ENCODE measurements around the gene FOXP1. TPM values are rescaled to one million over a fixed set of nuclear protein-coding genes. Genes with fewer than 3 reads are reported as not detected.
A peak's percentile ranks its signal among the peaks of the same experiment; 100 is the strongest.

FOXP1 gene
- total and polyA plus RNA-seq, 7 experiments from 2014 or later: 104 to 537 (median 444) TPM

- no peaks in the 10 kb centered on the region for H3K36me3 ChIP-seq (ENCODE audit: control insufficient read depth in 2 of 3, insufficient read depth in 3 of 3, low read length in 3 of 3)
- DNase-seq: no peak
- H3K4me1 Mint-ChIP-seq: peaks cover 0 to 27% (median 12%) of the 10 kb centered on the region in 7 donors
- H3K27me3 ChIP-seq (ENCODE audit: control insufficient read depth in 2 of 2, insufficient read depth in 2 of 2, low read length in 2 of 2): no peaks in the 10 kb centered on the region
- H3K27ac ChIP-seq (ENCODE audit: low read depth, low read length): no peak overlapping the region
- H3K36me3 Mint-ChIP-seq: peaks cover 0 to 7% (median 3%) of the 10 kb centered on the region in 5 donors
- ATAC-seq: no peak
- ChIA-PET POLR2A (interaction anchor here (0.7 kb wide), 1 partner anchor 48 kb away, joined by 3 read pairs; no protein-coding TSS in a partner anchor), CTCF (interaction anchor here (1.0 to 1.2 kb wide), 2 partner anchors 239 to 995 kb away, joined by 3 to 4 read pairs; no protein-coding TSS in a partner anchor)
- H3K9me3 Mint-ChIP-seq: no peaks in the 10 kb centered on the region
- H3K27ac Mint-ChIP-seq: no peak overlapping the region
- peaks cover 0 to 14% (median 0%) of the 10 kb centered on the region in 5 donors for H3K27me3 Mint-ChIP-seq
- no peaks in the 10 kb centered on the region for H3K4me1 ChIP-seq (ENCODE audit: control insufficient read depth in 2 of 2, insufficient read depth in 2 of 2, low read length in 2 of 2)
- no peak overlapping the region for H3K4me3 ChIP-seq (ENCODE audit: low read length)
- H3K4me3 Mint-ChIP-seq: no peak overlapping the region
- intact Hi-C loops (cut with micrococcal nuclease): no loop called here
- no peaks in the 10 kb centered on the region for H3K9me3 ChIP-seq (ENCODE audit: control insufficient read depth in 2 of 3, low read length in 3 of 3)
Measured at GRCh38 chr3:71545330-71545729, 38.2 kb downstream of the FOXP1 start.

DNA sequence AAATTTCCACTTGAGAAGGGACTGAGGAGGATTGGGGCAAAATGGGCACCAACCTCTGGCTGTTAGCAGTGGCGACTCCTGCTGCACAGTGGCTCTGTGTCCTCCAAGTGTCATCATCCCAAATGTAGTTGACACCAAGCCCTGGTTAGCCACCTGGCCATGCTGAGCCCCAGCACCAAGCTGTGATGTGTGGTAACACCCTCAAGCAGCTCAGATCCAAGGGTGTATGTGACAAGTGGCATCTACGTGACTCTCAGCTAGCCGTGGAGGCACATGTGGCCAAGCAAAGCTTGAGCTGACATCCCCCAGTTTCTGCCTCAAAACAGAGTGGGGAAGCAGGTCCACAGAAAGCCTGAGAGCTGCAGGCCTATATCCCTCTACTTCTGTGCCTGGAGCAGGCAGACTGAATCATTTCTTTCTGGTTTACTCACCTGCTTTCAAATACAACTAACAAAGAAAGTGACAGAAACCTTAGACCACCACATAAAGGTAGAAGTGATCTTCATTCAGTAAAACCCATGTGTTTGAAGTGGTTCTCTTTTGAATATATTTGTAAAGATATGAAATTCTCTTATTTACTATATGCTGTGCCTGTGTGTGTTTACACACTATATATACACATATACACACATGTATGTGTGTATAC is 40.0 kb downstream of the FOXP1 start:
- H3K4me3 ChIP-seq (ENCODE audit: low read length): no peak overlapping the region
- Mint-ChIP-seq H3K4me3 (no peak overlapping the region), H3K9me3 (no peaks in the 10 kb centered on the region), H3K27me3 (peaks cover 0 to 18% (median 0%) of the 10 kb centered on the region in 5 donors), H3K27ac (peak overlapping the region in 1 of 9 donors; percentile 20), H3K4me1 (peaks cover 0 to 27% (median 11%) of the 10 kb centered on the region in 7 donors), H3K36me3 (peaks cover 0 to 12% (median under 1%) of the 10 kb centered on the region in 5 donors)
- no peaks in the 10 kb centered on the region for H3K4me1 ChIP-seq (ENCODE audit: control insufficient read depth in 2 of 2, insufficient read depth in 2 of 2, low read length in 2 of 2)
- no peaks in the 10 kb centered on the region for H3K9me3 ChIP-seq (ENCODE audit: control insufficient read depth in 2 of 3, low read length in 3 of 3)
- intact Hi-C loops (cut with micrococcal nuclease): no loop called here
- no peaks in the 10 kb centered on the region for H3K36me3 ChIP-seq (ENCODE audit: control insufficient read depth in 2 of 3, insufficient read depth in 3 of 3, low read length in 3 of 3)
- no peaks in the 10 kb centered on the region for H3K27me3 ChIP-seq (ENCODE audit: control insufficient read depth in 2 of 2, insufficient read depth in 2 of 2, low read length in 2 of 2)
- DNase-seq: peak in 1 of 9 donors; percentile 2
- CTCF ChIA-PET: no interaction called here
- POLR2A ChIA-PET: no interaction called here
- no peak overlapping the region for H3K27ac ChIP-seq (ENCODE audit: low read depth, low read length)
- ATAC-seq: peak; percentile 8

- H3K27ac ChIP-seq (ENCODE audit: low read depth, low read length): no peak overlapping the region
- POLR2A ChIA-PET: interaction anchor here (0.5 kb wide), 1 partner anchor 42 kb away, joined by 3 read pairs; no protein-coding TSS in a partner anchor
Measured at GRCh38 chr3:71542521-71543370, 40.8 kb downstream of the FOXP1 start.

DNA sequence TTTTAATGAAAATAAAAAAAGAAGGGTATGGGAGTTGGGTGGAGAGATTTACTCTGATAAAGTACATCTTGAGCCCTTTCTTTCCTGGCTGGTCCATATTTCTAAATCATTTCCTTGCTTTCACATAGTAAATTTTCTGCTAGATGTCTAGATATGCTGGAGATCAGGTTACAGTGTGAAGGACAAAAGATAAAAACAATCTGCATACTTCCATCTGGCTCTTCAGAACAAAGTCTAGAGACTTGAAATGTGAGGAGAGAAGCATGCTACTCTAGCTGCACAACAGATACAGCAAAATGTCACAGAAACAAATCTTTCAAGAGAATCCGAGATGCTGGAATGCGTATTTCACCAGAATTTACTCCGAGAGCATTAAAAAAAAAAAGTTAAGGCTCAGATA is 42.2 kb downstream of the FOXP1 start:
- Mint-ChIP-seq H3K4me1 (peaks cover 2 to 23% (median 11%) of the 10 kb centered on the region in 7 donors), H3K9me3 (no peaks in the 10 kb centered on the region), H3K4me3 (no peak overlapping the region), H3K27ac (no peak overlapping the region), H3K27me3 (peaks cover 0 to 18% (median 0%) of the 10 kb centered on the region in 5 donors), H3K36me3 (peaks cover 0 to 8% (median 0%) of the 10 kb centered on the region in 5 donors)
- no peaks in the 10 kb centered on the region for H3K9me3 ChIP-seq (ENCODE audit: control insufficient read depth in 2 of 3, low read length in 3 of 3)
- H3K4me1 ChIP-seq (ENCODE audit: control insufficient read depth in 2 of 2, insufficient read depth in 2 of 2, low read length in 2 of 2): no peaks in the 10 kb centered on the region
- intact Hi-C loops (cut with micrococcal nuclease): no loop called here
- no peak overlapping the region for H3K4me3 ChIP-seq (ENCODE audit: low read length)
- ChIA-PET CTCF (no interaction called here), POLR2A (no interaction called here)
- no peaks in the 10 kb centered on the region for H3K36me3 ChIP-seq (ENCODE audit: control insufficient read depth in 2 of 3, insufficient read depth in 3 of 3, low read length in 3 of 3)
- no peaks in the 10 kb centered on the region for H3K27me3 ChIP-seq (ENCODE audit: control insufficient read depth in 2 of 2, insufficient read depth in 2 of 2, low read length in 2 of 2)
- DNase-seq: no peak
- ATAC-seq: no peak
- H3K27ac ChIP-seq (ENCODE audit: low read depth, low read length): no peak overlapping the region

More at GRCh38 chr3:71542521-71543370, 40.8 kb downstream of the FOXP1 start:
- H3K4me3 ChIP-seq (ENCODE audit: low read length): no peak overlapping the region
- H3K9me3 Mint-ChIP-seq: no peaks in the 10 kb centered on the region
- DNase-seq (peak in 2 of 9 donors; percentile 7 to 16), ATAC-seq (peak; percentile 87)
- CTCF ChIA-PET: no interaction called here
- no peaks in the 10 kb centered on the region for H3K36me3 ChIP-seq (ENCODE audit: control insufficient read depth in 2 of 3, insufficient read depth in 3 of 3, low read length in 3 of 3)
- H3K27me3 ChIP-seq (ENCODE audit: control insufficient read depth in 2 of 2, insufficient read depth in 2 of 2, low read length in 2 of 2): no peaks in the 10 kb centered on the region
- H3K27me3 Mint-ChIP-seq: peaks cover 0 to 18% (median 0%) of the 10 kb centered on the region in 5 donors
- H3K36me3 Mint-ChIP-seq: peaks cover 0 to 11% (median 0%) of the 10 kb centered on the region in 5 donors
- H3K4me1 Mint-ChIP-seq: peaks cover 0 to 27% (median 11%) of the 10 kb centered on the region in 7 donors
- H3K27ac Mint-ChIP-seq: peak overlapping the region in 3 of 9 donors; percentile 8 to 56 (median 28)
- no peaks in the 10 kb centered on the region for H3K4me1 ChIP-seq (ENCODE audit: control insufficient read depth in 2 of 2, insufficient read depth in 2 of 2, low read length in 2 of 2)
- intact Hi-C loops (cut with micrococcal nuclease): no loop called here
- peak overlapping the region in 6 of 10 donors; percentile 2 to 67 (median 46) for H3K4me3 Mint-ChIP-seq
- no peaks in the 10 kb centered on the region for H3K9me3 ChIP-seq (ENCODE audit: control insufficient read depth in 2 of 3, low read length in 3 of 3)

DNA sequence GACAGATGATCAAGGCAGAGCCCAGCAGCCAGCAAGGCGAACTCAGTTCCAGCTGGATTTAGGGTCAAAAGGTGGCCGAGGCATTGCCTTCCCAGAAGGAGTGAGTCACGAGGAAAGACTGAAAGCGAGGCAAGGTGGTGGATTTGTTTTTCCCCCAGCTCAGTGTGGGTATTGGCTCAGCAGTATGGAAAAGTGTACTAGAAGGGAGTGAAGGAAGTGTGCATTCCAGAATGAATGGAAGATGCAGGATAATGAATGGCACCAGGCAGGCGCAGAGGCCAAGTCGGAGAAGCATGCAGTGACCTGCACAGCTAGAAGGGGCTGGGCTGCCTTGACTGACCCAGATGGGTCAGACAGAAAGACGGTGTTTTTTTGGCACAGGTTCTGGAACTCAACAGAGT is 46.3 kb downstream of the FOXP1 start:
- H3K36me3 ChIP-seq (ENCODE audit: control insufficient read depth in 2 of 3, insufficient read depth in 3 of 3, low read length in 3 of 3): no peaks in the 10 kb centered on the region
- no peaks in the 10 kb centered on the region for H3K9me3 ChIP-seq (ENCODE audit: control insufficient read depth in 2 of 3, low read length in 3 of 3)
- DNase-seq: no peak
- CTCF ChIA-PET: no interaction called here
- peaks cover 0 to 15% (median 0%) of the 10 kb centered on the region in 5 donors for H3K27me3 Mint-ChIP-seq
- H3K9me3 Mint-ChIP-seq: peaks cover 0 to 2% (median 0%) of the 10 kb centered on the region in 11 donors
- intact Hi-C loops (cut with micrococcal nuclease): no loop called here
- H3K27me3 ChIP-seq (ENCODE audit: control insufficient read depth in 2 of 2, insufficient read depth in 2 of 2, low read length in 2 of 2): no peaks in the 10 kb centered on the region
- POLR2A ChIA-PET: interaction anchor here (0.6 kb wide), 1 partner anchor 186 kb away, joined by 4 read pairs; no protein-coding TSS in a partner anchor
- H3K27ac Mint-ChIP-seq: no peak overlapping the region
- H3K27ac ChIP-seq (ENCODE audit: low read depth, low read length): no peak overlapping the region
- ATAC-seq: no peak
- H3K4me3 Mint-ChIP-seq: no peak overlapping the region
- H3K4me3 ChIP-seq (ENCODE audit: low read length): no peak overlapping the region
- peaks cover under 1 to 12% (median 9%) of the 10 kb centered on the region in 7 donors for H3K4me1 Mint-ChIP-seq
- peaks cover 0 to 19% (median 4%) of the 10 kb centered on the region in 5 donors for H3K36me3 Mint-ChIP-seq
- no peaks in the 10 kb centered on the region for H3K4me1 ChIP-seq (ENCODE audit: control insufficient read depth in 2 of 2, insufficient read depth in 2 of 2, low read length in 2 of 2)

GRCh38 chr3:71536376-71536965 is 47.1 kb downstream of the FOXP1 start:
- ATAC-seq (no peak), DNase-seq (no peak)
- no peak overlapping the region for H3K4me3 ChIP-seq (ENCODE audit: low read length)
- intact Hi-C loops (cut with micrococcal nuclease): no loop called here
- peaks cover 0 to 10% (median 6%) of the 10 kb centered on the region in 7 donors for H3K4me1 Mint-ChIP-seq
- no peak overlapping the region for H3K27ac ChIP-seq (ENCODE audit: low read depth, low read length)
- no peaks in the 10 kb centered on the region for H3K27me3 ChIP-seq (ENCODE audit: control insufficient read depth in 2 of 2, insufficient read depth in 2 of 2, low read length in 2 of 2)
- no peaks in the 10 kb centered on the region for H3K4me1 ChIP-seq (ENCODE audit: control insufficient read depth in 2 of 2, insufficient read depth in 2 of 2, low read length in 2 of 2)
- no peak overlapping the region for H3K4me3 Mint-ChIP-seq
- ChIA-PET CTCF (interaction anchor here (0.7 kb wide), 1 partner anchor 10 kb away, joined by 4 read pairs; no protein-coding TSS in a partner anchor), POLR2A (interaction anchor here (0.6 kb wide), 1 partner anchor 184 kb away, joined by 3 read pairs; no protein-coding TSS in a partner anchor)
- H3K9me3 ChIP-seq (ENCODE audit: control insufficient read depth in 2 of 3, low read length in 3 of 3): no peaks in the 10 kb centered on the region
- H3K27me3 Mint-ChIP-seq: peaks cover 0 to 13% (median 0%) of the 10 kb centered on the region in 5 donors
- peaks cover 0 to 2% (median 0%) of the 10 kb centered on the region in 11 donors for H3K9me3 Mint-ChIP-seq
- no peak overlapping the region for H3K27ac Mint-ChIP-seq
- H3K36me3 ChIP-seq (ENCODE audit: control insufficient read depth in 2 of 3, insufficient read depth in 3 of 3, low read length in 3 of 3): no peaks in the 10 kb centered on the region
- peaks cover 0 to 22% (median 4%) of the 10 kb centered on the region in 5 donors for H3K36me3 Mint-ChIP-seq

Measured in naive thymus-derived CD4-positive, alpha-beta T cell (primary cell).